ENCODE measurements around the gene TRMT44.
A peak's percentile ranks its signal among the peaks of the same experiment; 100 is the strongest.

- TF ChIP-seq CTCF (IDR thresholded peaks at IDR 0.05): peak in 4 of 6 experiments; percentile 17 to 57 (median 30)
- no peak for TF ChIP-seq POLR2A (IDR thresholded peaks at IDR 0.05)
Observed at GRCh38 chr4:8437281-8437680, 3.3 kb upstream of the TRMT44 start.

Data from adrenal gland (tissue), 5 donors.